Neural cell (in vitro differentiated cells): Measurements from ENCODE around the gene RETREG1. TPM values are rescaled to one million over a fixed set of nuclear protein-coding genes. Genes with fewer than 3 reads are reported as not detected.
"Not testable (repeated sequence)": the region's sequence is repeated elsewhere in the genome, so short reads cannot be mapped to it uniquely, and the experiment has no call there.

Experiments
- H2AFZ ChIP-seq: fragments of 200-600, 300-800 bp; sonication (generic), shearing (Covaris generic); 2 replicates; pipeline ENCODE4 v1.6.0; 2014; ENCODE audit warnings: low read depth, mild to moderate bottlenecking, antibody characterized with exemption, low read length, moderate library complexity
- H3F3A ChIP-seq: fragments of 200-600 bp; shearing (Covaris generic); 2 replicates; pipeline ENCODE4 v1.6.1; 2016; ENCODE audit warnings: mild to moderate bottlenecking, moderate library complexity, mixed read lengths, antibody characterized with exemption, low read length; ENCODE audit not compliant: insufficient read depth, poor library complexity, severe bottlenecking
- H3K27ac ChIP-seq: fragments of 200-600, 300-800 bp; sonication (generic), shearing (Covaris generic); 2 replicates; pipeline ENCODE4 v1.5.1; 2014; ENCODE audit warnings: mild to moderate bottlenecking, low read length, moderate library complexity
- H3K27me3 ChIP-seq: fragments of 300-800, 200-600 bp; sonication (generic), shearing (Covaris generic); 2 replicates; pipeline ENCODE4 v1.6.0; 2014; ENCODE audit warnings: mild to moderate bottlenecking, low read depth, low read length, moderate library complexity; ENCODE audit not compliant: insufficient read depth
- H3K36me3 ChIP-seq: fragments of 300-800, 200-600 bp; sonication (generic), shearing (Covaris generic); 2 replicates; pipeline ENCODE4 v1.5.1; 2014; ENCODE audit warnings: mild to moderate bottlenecking, antibody characterized with exemption, low read length, moderate library complexity; ENCODE audit not compliant: insufficient read depth
- H3K4me2 ChIP-seq: fragments of 300-800, 200-600 bp; sonication (generic), shearing (Covaris generic); 2 replicates; pipeline ENCODE4 v1.6.0; 2014; ENCODE audit warnings: mild to moderate bottlenecking, low read length
- H3K4me3 ChIP-seq: fragments of 300-800, 200-600 bp; sonication (generic), shearing (Covaris generic); 2 replicates; pipeline ENCODE4 v1.5.1; 2014; ENCODE audit warnings: mild to moderate bottlenecking, low read length, moderate library complexity
- H3K79me2 ChIP-seq: fragments of 200-600 bp; shearing (Covaris generic); replicated peaks from 2 replicates; pipeline ENCODE4 v1.6.0; 2014; ENCODE audit warnings: mild to moderate bottlenecking, low read length, moderate library complexity; ENCODE audit not compliant: insufficient read depth
- H3K9ac ChIP-seq: fragments of 300-800, 200-600 bp; sonication (generic), shearing (Covaris generic); 2 replicates; pipeline ENCODE4 v1.6.1; 2016; ENCODE audit warnings: mild to moderate bottlenecking, low read length, mixed read lengths
- H3K9me2 ChIP-seq: fragments of 200-600 bp; shearing (Covaris generic); 2 replicates; pipeline ENCODE4 v1.6.1; 2016; ENCODE audit warnings: mild to moderate bottlenecking, low read length, mixed read lengths; ENCODE audit not compliant: insufficient read depth
- H3K9me3 ChIP-seq: fragments of 200-600, 300-800 bp; sonication (generic), shearing (Covaris generic); 2 replicates; pipeline ENCODE4 v1.6.1; 2016; ENCODE audit warnings: mild to moderate bottlenecking, mixed run types, low read length, moderate library complexity, mixed read lengths
- H4K20me1 ChIP-seq: fragments of 200-600 bp; shearing (Covaris generic); 2 replicates; pipeline ENCODE4 v1.6.1; 2016; ENCODE audit warnings: mild to moderate bottlenecking, mixed run types; ENCODE audit not compliant: insufficient read depth
- CTCF ChIP-seq: fragments of 450-650 bp; IDR thresholded peaks from 2 replicates; pipeline ENCODE4 v1.5.1; 2014; ENCODE audit warnings: antibody characterized with exemption, mild to moderate bottlenecking, moderate library complexity; ENCODE audit not compliant: poor library complexity, severe bottlenecking
- EP300 ChIP-seq: fragments of 450-650 bp; conservative IDR thresholded peaks from 2 replicates; pipeline ENCODE4 v1.6.1; 2014; ENCODE audit warnings: antibody characterized with exemption, mild to moderate bottlenecking, moderate library complexity; ENCODE audit not compliant: poor library complexity, severe bottlenecking
- EZH2 ChIP-seq: fragments of 200-600, 300-800 bp; shearing (Covaris generic), sonication (generic); IDR thresholded peaks from 2 replicates; pipeline ENCODE4 v1.6.1; 2014; ENCODE audit warnings: antibody characterized with exemption, low read length, borderline replicate concordance, mild to moderate bottlenecking; ENCODE audit not compliant: insufficient read depth, poor library complexity, severe bottlenecking
- MXI1 ChIP-seq: fragments of 450-650 bp; conservative IDR thresholded peaks from 2 replicates; pipeline ENCODE4 v1.6.1; 2014; ENCODE audit warnings: antibody characterized with exemption, mild to moderate bottlenecking; ENCODE audit not compliant: poor library complexity, severe bottlenecking
- POLR2AphosphoS5 ChIP-seq: IDR thresholded peaks from 2 replicates; pipeline ENCODE4 v1.6.1; 2012
- RAD21 ChIP-seq: fragments of 450-650 bp; conservative IDR thresholded peaks from 2 replicates; pipeline ENCODE4 v1.6.1; 2014; ENCODE audit warnings: antibody characterized with exemption, mild to moderate bottlenecking, moderate library complexity
- REST ChIP-seq: IDR thresholded peaks from 2 replicates; pipeline ENCODE4 v1.6.1; 2012; ENCODE audit warnings: borderline replicate concordance
- SMC3 ChIP-seq: fragments of 450-650 bp; conservative IDR thresholded peaks from 2 replicates; pipeline ENCODE4 v1.6.1; 2014; ENCODE audit warnings: antibody characterized with exemption, mild to moderate bottlenecking, moderate library complexity; ENCODE audit not compliant: poor library complexity
- TAF1 ChIP-seq: IDR thresholded peaks from 2 replicates; pipeline ENCODE4 v1.6.1; 2012; ENCODE audit warnings: low read depth
- polyA plus RNA-seq: library from polyadenylated mRNA; depleted of rRNA; stranded (reverse); fragments of >200 nt; gene quantifications from 2 replicates; pipeline ENCODE4 v1.2.3, GENCODE V29; 2014

RETREG1 gene
- polyA plus RNA-seq, 1 donor from 2014 or later: 25.4 TPM

GRCh38 chr5:16615741-16616535 is 859 bp downstream of the RETREG1 start:
- Histone ChIP-seq H4K20me1 (no peaks in the 10 kb centered on the region), H3K79me2 (no peaks in the 10 kb centered on the region), H3F3A (no peaks in the 10 kb centered on the region), H3K4me3 (peak overlapping the region; percentile 94), H2AFZ (peak overlapping the region; percentile 67), H3K27ac (peak overlapping the region; percentile 4), H3K36me3 (no peaks in the 10 kb centered on the region), H3K9me3 (no peaks in the 10 kb centered on the region), H3K9me2 (no peaks in the 10 kb centered on the region), H3K4me2 (peak overlapping the region; percentile 54), H3K27me3 (no peaks in the 10 kb centered on the region), H3K9ac (peak overlapping the region; percentile 75)
- no peak for TF ChIP-seq RAD21
- TF ChIP-seq EZH2: no peak
- TF ChIP-seq REST: no peak
- no peak for TF ChIP-seq SMC3
- TF ChIP-seq POLR2AphosphoS5: no peak
- TF ChIP-seq TAF1: no peak
- no peak for TF ChIP-seq CTCF
- no peak for TF ChIP-seq MXI1
- TF ChIP-seq EP300: no peak

- Histone ChIP-seq H3K4me2 (no peak overlapping the region), H3K9ac (no peak overlapping the region), H3K79me2 (no peaks in the 10 kb centered on the region), H3K27ac (no peak overlapping the region), H2AFZ (no peak overlapping the region), H3F3A (no peaks in the 10 kb centered on the region), H4K20me1 (no peaks in the 10 kb centered on the region), H3K9me2 (no peaks in the 10 kb centered on the region), H3K4me3 (no peak overlapping the region), H3K9me3 (no peaks in the 10 kb centered on the region), H3K36me3 (no peaks in the 10 kb centered on the region), H3K27me3 (no peaks in the 10 kb centered on the region)
- no peak for TF ChIP-seq EP300
- TF ChIP-seq MXI1: no peak
- no peak for TF ChIP-seq CTCF
- no peak for TF ChIP-seq RAD21
- no peak for TF ChIP-seq EZH2
- TF ChIP-seq REST: no peak
- TF ChIP-seq SMC3: no peak
- no peak for TF ChIP-seq POLR2AphosphoS5
- TF ChIP-seq TAF1: no peak
Observed at GRCh38 chr5:16612007-16612406, 4.8 kb downstream of the RETREG1 start.

GRCh38 chr5:16610896-16611295 is 5.9 kb downstream of the RETREG1 start:
- H3K9ac ChIP-seq, H3K4me3 ChIP-seq, H3K9me3 ChIP-seq, H2AFZ ChIP-seq, H3F3A ChIP-seq, H3K27me3 ChIP-seq, H3K4me2 ChIP-seq, H4K20me1 ChIP-seq, H3K9me2 ChIP-seq, H3K27ac ChIP-seq, H3K36me3 ChIP-seq, H3K79me2 ChIP-seq: not testable (repeated sequence)
